Nephron progenitor cell (in vitro differentiated cells): Measurements from ENCODE around the gene CSHL1.
A peak's percentile ranks its signal among the peaks of the same experiment; 100 is the strongest.
"Not testable (repeated sequence)": the region's sequence is repeated elsewhere in the genome, so short reads cannot be mapped to it uniquely, and the experiment has no call there.

Experiments used
- DNase-seq: peaks from one replicate; pipeline ENCODE4 v3.0.0; 2021
- H3K27ac Mint-ChIP-seq: 2 replicates; pipeline ENCODE4 v1.8.0; 2021; ENCODE audit warnings: mild to moderate bottlenecking, moderate library complexity, mixed read lengths
- H3K27me3 Mint-ChIP-seq: 2 replicates; pipeline ENCODE4 v1.8.0; 2021; ENCODE audit warnings: mild to moderate bottlenecking, low read depth, mixed read lengths; ENCODE audit not compliant: poor library complexity
- H3K36me3 Mint-ChIP-seq: 2 replicates; pipeline ENCODE4 v1.8.0; 2021; ENCODE audit warnings: low read depth, mixed read lengths
- H3K4me1 Mint-ChIP-seq: 2 replicates; pipeline ENCODE4 v1.8.0; 2021; ENCODE audit warnings: mixed read lengths
- H3K4me3 Mint-ChIP-seq: 2 replicates; pipeline ENCODE4 v1.8.0; 2021; ENCODE audit warnings: mild to moderate bottlenecking, moderate library complexity, mixed read lengths
- H3K9me3 Mint-ChIP-seq: 2 replicates; pipeline ENCODE4 v1.8.0; 2021; ENCODE audit warnings: mild to moderate bottlenecking, moderate library complexity, mixed read lengths
- TF ChIP-seq, protein P1 (sequence below): fragments of 200-600 bp; sonication (generic); IDR thresholded peaks from 2 replicates; pipeline ENCODE4 v1.5.0; 2021; ENCODE audit warnings: antibody characterized with exemption

The CSHL1 gene

DNA sequence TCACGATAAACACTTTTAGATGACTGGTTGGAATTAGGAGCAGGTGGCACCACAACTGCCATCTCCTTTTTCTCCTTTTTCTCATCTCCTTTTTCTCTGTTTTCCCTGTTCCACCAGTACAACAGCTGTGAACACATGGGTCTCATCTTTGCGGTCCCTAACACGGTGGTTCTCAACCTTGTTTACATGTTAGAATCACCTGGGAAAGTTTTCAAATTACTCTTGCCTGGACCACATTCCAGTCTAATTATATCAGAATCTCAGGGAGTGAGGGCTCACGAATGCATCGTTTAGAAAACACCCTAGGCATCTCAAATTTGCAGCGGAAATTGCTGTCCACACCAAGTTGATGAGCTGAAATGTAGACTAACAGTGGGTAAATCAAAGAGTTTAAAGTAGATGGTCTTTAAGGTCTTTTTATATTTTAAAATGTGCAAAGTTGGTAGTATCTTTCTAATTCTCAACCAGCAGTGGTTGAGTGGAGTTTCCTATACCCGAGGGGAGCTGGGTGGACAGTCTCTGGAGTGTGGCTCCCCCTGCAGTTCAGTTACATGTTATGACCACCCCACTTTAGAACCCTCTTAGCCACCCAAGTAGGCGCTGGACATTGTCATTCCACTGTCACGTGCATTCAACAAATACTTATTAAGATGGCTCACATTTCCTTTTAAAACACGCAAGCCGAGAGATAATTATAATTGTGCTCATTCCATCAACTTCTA lies 18.6 kb downstream of the CSHL1 start:
- DNase-seq = peak; percentile 31
- H3K36me3 Mint-ChIP-seq, H3K27ac Mint-ChIP-seq, H3K9me3 Mint-ChIP-seq, H3K4me3 Mint-ChIP-seq: not testable (repeated sequence)
- Mint-ChIP-seq H3K4me1 (peaks cover 14% of the 10 kb centered on the region), H3K27me3 (peaks cover 15% of the 10 kb centered on the region)
- TF ChIP-seq, protein P1, sequence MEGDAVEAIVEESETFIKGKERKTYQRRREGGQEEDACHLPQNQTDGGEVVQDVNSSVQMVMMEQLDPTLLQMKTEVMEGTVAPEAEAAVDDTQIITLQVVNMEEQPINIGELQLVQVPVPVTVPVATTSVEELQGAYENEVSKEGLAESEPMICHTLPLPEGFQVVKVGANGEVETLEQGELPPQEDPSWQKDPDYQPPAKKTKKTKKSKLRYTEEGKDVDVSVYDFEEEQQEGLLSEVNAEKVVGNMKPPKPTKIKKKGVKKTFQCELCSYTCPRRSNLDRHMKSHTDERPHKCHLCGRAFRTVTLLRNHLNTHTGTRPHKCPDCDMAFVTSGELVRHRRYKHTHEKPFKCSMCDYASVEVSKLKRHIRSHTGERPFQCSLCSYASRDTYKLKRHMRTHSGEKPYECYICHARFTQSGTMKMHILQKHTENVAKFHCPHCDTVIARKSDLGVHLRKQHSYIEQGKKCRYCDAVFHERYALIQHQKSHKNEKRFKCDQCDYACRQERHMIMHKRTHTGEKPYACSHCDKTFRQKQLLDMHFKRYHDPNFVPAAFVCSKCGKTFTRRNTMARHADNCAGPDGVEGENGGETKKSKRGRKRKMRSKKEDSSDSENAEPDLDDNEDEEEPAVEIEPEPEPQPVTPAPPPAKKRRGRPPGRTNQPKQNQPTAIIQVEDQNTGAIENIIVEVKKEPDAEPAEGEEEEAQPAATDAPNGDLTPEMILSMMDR = peak; percentile 43

DNA sequence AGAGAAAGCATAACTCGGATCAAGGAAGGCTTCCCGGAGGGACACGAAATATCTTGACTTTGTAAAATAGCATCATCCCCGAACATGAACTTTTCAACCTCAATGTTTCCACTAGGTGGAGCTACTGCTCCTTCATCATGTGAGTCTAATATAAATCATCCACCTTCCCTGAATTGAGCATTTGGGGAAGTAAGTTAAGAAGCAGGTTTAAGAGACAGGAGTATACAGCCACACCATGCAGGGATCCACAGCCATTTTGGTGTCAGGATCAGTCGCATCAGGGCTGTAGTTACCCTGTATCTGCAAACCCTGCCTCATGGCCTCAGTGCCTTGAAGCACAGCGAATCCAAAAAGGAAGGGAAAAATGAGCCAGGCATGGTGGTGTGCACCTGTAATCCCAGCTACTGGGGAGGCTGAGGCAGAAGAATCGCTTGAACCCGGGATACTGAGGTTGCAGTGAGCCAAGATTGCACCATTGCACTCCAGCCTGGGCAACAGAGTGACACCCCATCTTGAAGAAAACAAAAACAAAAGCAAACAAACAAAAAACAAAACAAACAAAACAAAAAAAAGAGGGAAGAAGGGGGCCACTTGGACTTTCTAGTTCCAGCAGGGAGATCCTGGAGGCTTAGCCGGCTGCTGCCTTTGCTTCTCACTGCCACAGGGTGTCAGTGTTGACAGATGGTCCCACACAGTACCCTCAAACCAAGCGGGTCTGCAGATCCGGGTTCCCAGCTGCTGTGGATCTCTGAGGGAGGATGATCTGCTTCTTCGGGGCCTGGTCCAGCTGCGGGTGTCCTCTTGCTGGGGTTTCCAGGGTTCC lies 21.8 kb downstream of the CSHL1 start:
- not testable (repeated sequence) for H3K4me3 Mint-ChIP-seq, H3K36me3 Mint-ChIP-seq, H3K4me1 Mint-ChIP-seq, H3K27ac Mint-ChIP-seq, H3K9me3 Mint-ChIP-seq
- H3K27me3 Mint-ChIP-seq = peaks cover 13% of the 10 kb centered on the region
- TF ChIP-seq, protein P1 = peak; percentile 42
- peak; percentile 41 for DNase-seq

- not testable (repeated sequence) for H3K4me3 Mint-ChIP-seq
Observed at GRCh38 chr17:63885119-63885518, 25.9 kb downstream of the CSHL1 start.

DNA sequence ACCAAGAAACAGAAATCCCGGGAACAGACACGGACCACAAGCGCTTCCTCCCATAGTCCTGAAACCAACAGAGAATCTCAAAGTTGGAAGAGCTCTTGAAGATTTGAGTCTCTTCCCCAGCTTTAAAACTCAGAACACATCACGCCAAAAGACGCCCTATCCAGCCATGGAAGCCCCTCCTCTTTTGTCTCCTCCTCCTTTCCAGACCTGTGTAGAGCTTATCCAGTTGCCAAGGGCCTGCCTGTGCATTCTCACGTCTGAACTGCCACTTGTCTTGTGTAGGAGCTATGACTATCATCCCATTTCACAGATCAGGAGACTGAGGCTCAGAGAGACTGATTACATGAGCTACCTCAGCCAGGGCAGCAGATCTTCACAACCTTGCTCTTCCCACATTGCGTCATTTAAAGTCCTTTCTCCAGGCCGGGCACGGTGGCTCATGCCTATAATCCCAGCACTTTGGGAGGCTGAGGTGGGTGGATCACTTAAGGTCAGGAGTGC lies 28.4 kb downstream of the CSHL1 start:
- not testable (repeated sequence) for H3K4me3 Mint-ChIP-seq, H3K36me3 Mint-ChIP-seq, H3K9me3 Mint-ChIP-seq, DNase-seq, H3K4me1 Mint-ChIP-seq, H3K27ac Mint-ChIP-seq
- H3K27me3 Mint-ChIP-seq = peaks cover 37% of the 10 kb centered on the region

More at GRCh38 chr17:63885119-63885518, 25.9 kb downstream of the CSHL1 start:
- not testable (repeated sequence) for DNase-seq, H3K4me1 Mint-ChIP-seq, H3K27ac Mint-ChIP-seq, H3K36me3 Mint-ChIP-seq, H3K9me3 Mint-ChIP-seq
- H3K27me3 Mint-ChIP-seq = peaks cover 26% of the 10 kb centered on the region

DNA sequence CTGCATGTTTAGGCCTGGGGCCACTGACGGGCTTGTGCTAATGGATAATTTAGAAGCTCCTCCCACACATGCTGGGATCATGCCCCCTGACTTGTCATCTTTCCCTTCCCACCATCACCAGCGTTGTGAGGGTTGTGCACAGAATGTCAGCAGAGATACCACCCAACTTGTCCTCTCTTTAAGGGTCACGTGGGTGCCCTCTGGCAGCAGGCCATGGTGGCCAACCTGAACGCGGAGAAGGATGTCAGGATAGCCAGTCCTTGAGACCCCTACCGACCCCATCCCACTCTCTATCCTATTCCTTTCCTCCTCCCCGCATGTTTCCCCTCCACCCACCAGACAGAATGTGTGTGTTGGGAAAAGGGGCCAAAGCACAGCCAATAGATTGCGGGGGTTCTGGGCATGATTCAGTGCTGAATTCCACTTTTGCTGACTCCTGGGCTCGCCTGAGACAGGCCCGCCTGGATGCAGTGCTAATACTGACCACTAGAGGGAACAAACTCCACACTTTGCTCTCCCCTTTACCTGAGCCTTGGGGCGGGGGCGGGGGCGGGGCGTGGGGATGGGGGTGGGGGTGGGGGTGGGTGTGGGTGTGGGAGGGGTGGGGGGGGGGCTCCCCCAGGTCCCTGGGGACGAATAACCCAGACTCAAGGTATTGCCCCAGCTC lies 29.0 kb downstream of the CSHL1 start, which contains the start of gene GH2:
GH2 (minus strand) TSS at position 10 of the 667 bp plus-strand sequence. CDS start 143 bp downstream, outside the sequence.
- H3K27me3 Mint-ChIP-seq = peaks cover 40% of the 10 kb centered on the region
- H3K4me3 Mint-ChIP-seq = no peak within 1 kb of the TSS
- no peaks in the 10 kb centered on the region for H3K9me3 Mint-ChIP-seq
- H3K4me1 Mint-ChIP-seq = peaks cover 5% of the 10 kb centered on the region
- H3K27ac Mint-ChIP-seq = no peak within 1 kb of the TSS
- DNase-seq = peak; percentile 72
- TF ChIP-seq, protein P1 = peak; percentile 40
- no peaks in the 10 kb centered on the region for H3K36me3 Mint-ChIP-seq

DNA sequence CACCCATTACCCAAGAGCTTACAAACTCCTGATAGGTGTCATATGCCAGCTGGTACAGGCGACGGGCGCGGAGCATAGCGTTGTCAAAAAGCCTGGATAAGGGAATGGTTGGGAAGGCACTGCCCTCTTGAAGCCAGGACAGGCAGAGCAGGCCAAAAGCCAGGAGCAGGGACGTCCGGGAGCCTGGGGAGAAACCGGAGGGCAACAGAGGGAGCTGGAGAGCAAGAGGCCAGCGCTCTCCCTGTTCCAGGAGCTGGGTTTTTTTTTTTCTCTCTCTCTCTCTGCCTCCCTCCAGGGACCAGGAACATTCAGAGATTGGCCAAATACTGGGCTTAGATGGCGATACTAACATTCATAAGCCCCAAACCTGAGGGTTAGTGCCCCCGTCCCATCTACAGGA lies 29.7 kb downstream of the CSHL1 start:
- not testable (repeated sequence) for H3K4me1 Mint-ChIP-seq, H3K27ac Mint-ChIP-seq, H3K36me3 Mint-ChIP-seq, H3K4me3 Mint-ChIP-seq, DNase-seq, H3K9me3 Mint-ChIP-seq
- H3K27me3 Mint-ChIP-seq = peaks cover 45% of the 10 kb centered on the region

- Mint-ChIP-seq H3K27ac (no peak overlapping the region), H3K4me1 (peaks cover 5% of the 10 kb centered on the region), H3K4me3 (no peak overlapping the region), H3K36me3 (no peaks in the 10 kb centered on the region), H3K9me3 (no peaks in the 10 kb centered on the region), H3K27me3 (peaks cover 52% of the 10 kb centered on the region)
- no peak for DNase-seq
- TF ChIP-seq, protein P1 = no peak
Observed at GRCh38 chr17:63880706-63881105, 30.4 kb downstream of the CSHL1 start.

GRCh38 chr17:63878413-63878812 lies 32.6 kb downstream of the CSHL1 start:
- H3K9me3 Mint-ChIP-seq = not testable (repeated sequence)

GRCh38 chr17:63874693-63875092 lies 36.4 kb downstream of the CSHL1 start:
- H3K27me3 Mint-ChIP-seq = peaks cover 36% of the 10 kb centered on the region
- not testable (repeated sequence) for H3K4me1 Mint-ChIP-seq, DNase-seq, H3K9me3 Mint-ChIP-seq, H3K36me3 Mint-ChIP-seq, H3K4me3 Mint-ChIP-seq, H3K27ac Mint-ChIP-seq

More at GRCh38 chr17:63878413-63878812, 32.6 kb downstream of the CSHL1 start:
- not testable (repeated sequence) for H3K4me3 Mint-ChIP-seq, H3K36me3 Mint-ChIP-seq, DNase-seq, H3K27ac Mint-ChIP-seq, H3K4me1 Mint-ChIP-seq
- peaks cover 52% of the 10 kb centered on the region for H3K27me3 Mint-ChIP-seq
